K562 (cell line): ENCODE measurements around the gene MRPS10. TPM values are rescaled to one million over a fixed set of nuclear protein-coding genes. Genes with fewer than 3 reads are reported as not detected.

Experiments
- CXXC5 ChIP-seq: fragments of 250-450 bp; sonication (Bioruptor Pico); IDR thresholded peaks from 2 replicates; pipeline ENCODE4 v1.8.0; 2022; ENCODE audit warnings: inconsistent platforms, mild to moderate bottlenecking, moderate library complexity
- MCM7 ChIP-seq, 2 experiments: fragments of 450-650 bp; IDR thresholded peaks; 2 replicates each; pipeline ENCODE4 v1.6.1; 2016 to 2018
- MTF1 ChIP-seq: fragments of 250-450 bp; sonication (Bioruptor Pico); IDR thresholded peaks from 2 replicates; pipeline ENCODE4 v1.9.0; 2021; ENCODE audit warnings: moderate library complexity, mild to moderate bottlenecking, inconsistent platforms, borderline replicate concordance
- NFE2 ChIP-seq: IDR thresholded peaks from 2 replicates; pipeline ENCODE4 v1.6.1; 2014; ENCODE audit warnings: antibody characterized with exemption, low read depth
- RFX5 ChIP-seq: IDR thresholded peaks from 2 replicates; pipeline ENCODE4 v1.6.1; 2011; ENCODE audit warnings: low read depth, mild to moderate bottlenecking, improper control_type of control experiment, low read length
- RFX7 ChIP-seq: fragments of 250-450 bp; sonication (Bioruptor Pico); IDR thresholded peaks from 2 replicates; pipeline ENCODE4 v1.5.1; 2021; ENCODE audit warnings: mild to moderate bottlenecking
- SPI1 ChIP-seq: IDR thresholded peaks from 2 replicates; pipeline ENCODE4 v1.6.1; 2011; ENCODE audit warnings: low read depth, low read length, control low read depth, borderline replicate concordance
- ZNF445 ChIP-seq: fragments of 250-450 bp; sonication (Bioruptor Pico); IDR thresholded peaks from 2 replicates; pipeline ENCODE4 v1.4.0; 2020; ENCODE audit warnings: low read depth, mild to moderate bottlenecking, moderate library complexity
- polyA plus RNA-seq, 8 experiments: library from polyadenylated mRNA; depleted of rRNA in 4 of 8; stranded (reverse) in 5 of 8; unstranded in 3 of 8; fragments of >200 nt; fragmentation: Nextera tagmentation in 2 of 8; fragmentation: Illumina TruSeq in 1 of 8; extraction: Ambion mirVana in 2 of 8; extraction: Trizol in 1 of 8; gene quantifications; 2 replicates each; pipeline versions ENCODE4 v1.2.1 to v1.2.3, GENCODE V29; 2011 to 2014; ENCODE audit warnings: inconsistent platforms in 1 of 8, missing spikeins in 1 of 8
- total RNA-seq, 7 experiments: library from RNA; depleted of rRNA in 6 of 7; stranded (reverse); fragments of >200 nt in 6 of 7; fragmentation: Illumina TruSeq in 2 of 7; extraction: Trizol in 2 of 7; gene quantifications; 2 replicates each; pipeline versions ENCODE4 v1.2.1 to v1.2.3, GENCODE V29; 2011 to 2021; ENCODE audit warnings: low replicate concordance in 1 of 7
- TF ChIP-seq, protein P1 (sequence below), 3 experiments: fragments of 200-800 bp in 1 of 3; fragments of 250-450 bp in 1 of 3; fragments of 450-650 bp in 1 of 3; sonication (Bioruptor Pico) in 1 of 3; sonication (Bioruptor generic) in 1 of 3; formaldehyde crosslinking in 1 of 3; IDR thresholded peaks; 2 replicates each; pipeline versions ENCODE4 v1.6.1 to v1.8.0; 2016 to 2022; ENCODE audit warnings: mild to moderate bottlenecking in 2 of 3, missing genetic modification characterization in 2 of 3, missing compliant biosample characterization in 1 of 3, moderate library complexity in 1 of 3
- TF ChIP-seq, protein P2 (sequence below): sonication (generic); formaldehyde crosslinking; IDR thresholded peaks from 2 replicates; pipeline ENCODE4 v1.8.0; 2022; ENCODE audit warnings: mild to moderate bottlenecking, missing genetic modification reagents
- TF ChIP-seq, protein P3 (sequence below): fragments of 450-650 bp; formaldehyde crosslinking; IDR thresholded peaks from 2 replicates; pipeline ENCODE4 v1.4.0; 2020; ENCODE audit warnings: mild to moderate bottlenecking, moderate library complexity
- TF ChIP-seq, protein P4 (sequence below): fragments of 200-800 bp; sonication (Bioruptor generic); IDR thresholded peaks from 2 replicates; pipeline ENCODE4 v1.6.1; 2017; ENCODE audit warnings: missing genetic modification characterization, missing compliant biosample characterization

MRPS10 gene
- total and polyA plus RNA-seq, 9 of the 15 experiments (the other 6 are each of a cell fraction or from before 2014, with no cell fraction given): 48.6 to 166 (median 93.7) TPM

DNA sequence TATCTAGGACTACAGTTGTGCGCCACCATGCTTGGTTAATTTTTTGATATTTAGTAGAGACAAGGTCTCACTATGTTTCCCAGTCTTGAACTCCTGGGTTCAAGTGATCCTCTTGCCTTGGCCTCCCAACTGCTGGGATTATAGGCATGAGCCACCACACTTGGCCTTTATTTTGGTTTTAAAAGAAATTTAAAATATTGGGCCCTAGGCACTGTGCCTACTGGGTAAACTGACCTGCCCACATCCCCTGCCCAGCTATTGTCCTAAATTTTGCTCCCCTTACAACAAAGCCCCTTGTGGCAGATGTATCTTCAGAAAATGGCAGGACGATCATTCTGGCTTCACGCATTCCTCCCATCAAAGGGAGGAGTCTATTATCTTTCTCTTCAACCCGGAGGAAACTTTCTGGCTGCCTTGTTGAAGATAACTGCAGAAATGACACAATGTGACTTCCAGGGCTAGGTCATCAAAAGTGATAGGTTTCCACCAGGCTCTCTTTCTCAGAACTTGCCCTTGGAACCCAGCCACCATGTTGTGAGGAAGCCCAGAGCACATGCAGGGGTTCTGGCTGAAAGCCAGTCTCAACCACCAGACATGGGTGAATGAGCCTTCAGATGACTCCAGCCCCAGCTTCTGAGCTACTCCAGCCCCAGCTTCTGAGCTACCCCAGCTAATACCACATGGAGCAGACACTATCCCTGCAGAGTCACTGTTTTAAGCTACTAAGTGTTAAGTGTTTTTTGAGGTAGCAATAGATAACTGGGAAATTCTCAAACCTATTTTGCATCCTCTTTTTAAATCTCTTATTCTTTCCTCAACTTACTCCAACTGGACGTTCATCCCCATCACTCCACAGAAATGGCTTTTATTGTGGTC, 18.3 kb downstream of the MRPS10 start (continued):
- TF ChIP-seq, protein P1, sequence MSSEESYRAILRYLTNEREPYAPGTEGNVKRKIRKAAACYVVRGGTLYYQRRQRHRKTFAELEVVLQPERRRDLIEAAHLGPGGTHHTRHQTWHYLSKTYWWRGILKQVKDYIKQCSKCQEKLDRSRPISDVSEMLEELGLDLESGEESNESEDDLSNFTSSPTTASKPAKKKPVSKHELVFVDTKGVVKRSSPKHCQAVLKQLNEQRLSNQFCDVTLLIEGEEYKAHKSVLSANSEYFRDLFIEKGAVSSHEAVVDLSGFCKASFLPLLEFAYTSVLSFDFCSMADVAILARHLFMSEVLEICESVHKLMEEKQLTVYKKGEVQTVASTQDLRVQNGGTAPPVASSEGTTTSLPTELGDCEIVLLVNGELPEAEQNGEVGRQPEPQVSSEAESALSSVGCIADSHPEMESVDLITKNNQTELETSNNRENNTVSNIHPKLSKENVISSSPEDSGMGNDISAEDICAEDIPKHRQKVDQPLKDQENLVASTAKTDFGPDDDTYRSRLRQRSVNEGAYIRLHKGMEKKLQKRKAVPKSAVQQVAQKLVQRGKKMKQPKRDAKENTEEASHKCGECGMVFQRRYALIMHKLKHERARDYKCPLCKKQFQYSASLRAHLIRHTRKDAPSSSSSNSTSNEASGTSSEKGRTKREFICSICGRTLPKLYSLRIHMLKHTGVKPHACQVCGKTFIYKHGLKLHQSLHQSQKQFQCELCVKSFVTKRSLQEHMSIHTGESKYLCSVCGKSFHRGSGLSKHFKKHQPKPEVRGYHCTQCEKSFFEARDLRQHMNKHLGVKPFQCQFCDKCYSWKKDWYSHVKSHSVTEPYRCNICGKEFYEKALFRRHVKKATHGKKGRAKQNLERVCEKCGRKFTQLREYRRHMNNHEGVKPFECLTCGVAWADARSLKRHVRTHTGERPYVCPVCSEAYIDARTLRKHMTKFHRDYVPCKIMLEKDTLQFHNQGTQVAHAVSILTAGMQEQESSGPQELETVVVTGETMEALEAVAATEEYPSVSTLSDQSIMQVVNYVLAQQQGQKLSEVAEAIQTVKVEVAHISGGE (CRISPR knock-in tag; IDR thresholded peaks at IDR 0.05): peak in 1 of 3 experiments; percentile 60; a peak in 1 of 6 replicates
- peak; percentile 41; the same call in 1 of the 2 replicates for TF ChIP-seq NFE2
- peak; percentile 65 for TF ChIP-seq SPI1
- TF ChIP-seq RFX7 (CRISPR knock-in tag): no peak
- TF ChIP-seq, protein P2, sequence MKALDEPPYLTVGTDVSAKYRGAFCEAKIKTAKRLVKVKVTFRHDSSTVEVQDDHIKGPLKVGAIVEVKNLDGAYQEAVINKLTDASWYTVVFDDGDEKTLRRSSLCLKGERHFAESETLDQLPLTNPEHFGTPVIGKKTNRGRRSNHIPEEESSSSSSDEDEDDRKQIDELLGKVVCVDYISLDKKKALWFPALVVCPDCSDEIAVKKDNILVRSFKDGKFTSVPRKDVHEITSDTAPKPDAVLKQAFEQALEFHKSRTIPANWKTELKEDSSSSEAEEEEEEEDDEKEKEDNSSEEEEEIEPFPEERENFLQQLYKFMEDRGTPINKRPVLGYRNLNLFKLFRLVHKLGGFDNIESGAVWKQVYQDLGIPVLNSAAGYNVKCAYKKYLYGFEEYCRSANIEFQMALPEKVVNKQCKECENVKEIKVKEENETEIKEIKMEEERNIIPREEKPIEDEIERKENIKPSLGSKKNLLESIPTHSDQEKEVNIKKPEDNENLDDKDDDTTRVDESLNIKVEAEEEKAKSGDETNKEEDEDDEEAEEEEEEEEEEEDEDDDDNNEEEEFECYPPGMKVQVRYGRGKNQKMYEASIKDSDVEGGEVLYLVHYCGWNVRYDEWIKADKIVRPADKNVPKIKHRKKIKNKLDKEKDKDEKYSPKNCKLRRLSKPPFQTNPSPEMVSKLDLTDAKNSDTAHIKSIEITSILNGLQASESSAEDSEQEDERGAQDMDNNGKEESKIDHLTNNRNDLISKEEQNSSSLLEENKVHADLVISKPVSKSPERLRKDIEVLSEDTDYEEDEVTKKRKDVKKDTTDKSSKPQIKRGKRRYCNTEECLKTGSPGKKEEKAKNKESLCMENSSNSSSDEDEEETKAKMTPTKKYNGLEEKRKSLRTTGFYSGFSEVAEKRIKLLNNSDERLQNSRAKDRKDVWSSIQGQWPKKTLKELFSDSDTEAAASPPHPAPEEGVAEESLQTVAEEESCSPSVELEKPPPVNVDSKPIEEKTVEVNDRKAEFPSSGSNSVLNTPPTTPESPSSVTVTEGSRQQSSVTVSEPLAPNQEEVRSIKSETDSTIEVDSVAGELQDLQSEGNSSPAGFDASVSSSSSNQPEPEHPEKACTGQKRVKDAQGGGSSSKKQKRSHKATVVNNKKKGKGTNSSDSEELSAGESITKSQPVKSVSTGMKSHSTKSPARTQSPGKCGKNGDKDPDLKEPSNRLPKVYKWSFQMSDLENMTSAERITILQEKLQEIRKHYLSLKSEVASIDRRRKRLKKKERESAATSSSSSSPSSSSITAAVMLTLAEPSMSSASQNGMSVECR: 0 out of 2 replicates have a peak, but pooled peaks have one; percentile 24
- no peak for TF ChIP-seq MTF1 (CRISPR knock-in tag)
- TF ChIP-seq, protein P3, sequence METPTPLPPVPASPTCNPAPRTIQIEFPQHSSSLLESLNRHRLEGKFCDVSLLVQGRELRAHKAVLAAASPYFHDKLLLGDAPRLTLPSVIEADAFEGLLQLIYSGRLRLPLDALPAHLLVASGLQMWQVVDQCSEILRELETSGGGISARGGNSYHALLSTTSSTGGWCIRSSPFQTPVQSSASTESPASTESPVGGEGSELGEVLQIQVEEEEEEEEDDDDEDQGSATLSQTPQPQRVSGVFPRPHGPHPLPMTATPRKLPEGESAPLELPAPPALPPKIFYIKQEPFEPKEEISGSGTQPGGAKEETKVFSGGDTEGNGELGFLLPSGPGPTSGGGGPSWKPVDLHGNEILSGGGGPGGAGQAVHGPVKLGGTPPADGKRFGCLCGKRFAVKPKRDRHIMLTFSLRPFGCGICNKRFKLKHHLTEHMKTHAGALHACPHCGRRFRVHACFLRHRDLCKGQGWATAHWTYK (CRISPR knock-in tag): peak; percentile 42; the same call in 1 of the 2 replicates
- TF ChIP-seq, protein P4, sequence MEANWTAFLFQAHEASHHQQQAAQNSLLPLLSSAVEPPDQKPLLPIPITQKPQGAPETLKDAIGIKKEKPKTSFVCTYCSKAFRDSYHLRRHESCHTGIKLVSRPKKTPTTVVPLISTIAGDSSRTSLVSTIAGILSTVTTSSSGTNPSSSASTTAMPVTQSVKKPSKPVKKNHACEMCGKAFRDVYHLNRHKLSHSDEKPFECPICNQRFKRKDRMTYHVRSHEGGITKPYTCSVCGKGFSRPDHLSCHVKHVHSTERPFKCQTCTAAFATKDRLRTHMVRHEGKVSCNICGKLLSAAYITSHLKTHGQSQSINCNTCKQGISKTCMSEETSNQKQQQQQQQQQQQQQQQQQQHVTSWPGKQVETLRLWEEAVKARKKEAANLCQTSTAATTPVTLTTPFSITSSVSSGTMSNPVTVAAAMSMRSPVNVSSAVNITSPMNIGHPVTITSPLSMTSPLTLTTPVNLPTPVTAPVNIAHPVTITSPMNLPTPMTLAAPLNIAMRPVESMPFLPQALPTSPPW (CRISPR knock-in tag): peak; percentile 63
- 0 out of 2 replicates have a peak, but pooled peaks have one; percentile 2 for TF ChIP-seq RFX5
- no peak for TF ChIP-seq MCM7 (IDR thresholded peaks at IDR 0.05)
- TF ChIP-seq CXXC5: peak; percentile 92
- TF ChIP-seq ZNF445 (CRISPR knock-in tag): 0 out of 2 replicates have a peak, but pooled peaks have one; percentile 41
